Activated CD8-positive, alpha-beta memory T cell treated with anti-CD3 and anti-CD28 coated beads for 48 hours (primary cell): Measurements from ENCODE around the gene HIP1.
"Not testable (repeated sequence)": the region's sequence is repeated elsewhere in the genome, so short reads cannot be mapped to it uniquely, and the experiment has no call there.

Source experiments
- DNase-seq, 3 experiments: peaks; one replicate each; pipeline ENCODE4 v3.0.0-alpha.2; 2020; ENCODE audit warnings: low read depth in 2 of 3, low spot score in 2 of 3

Gene HIP1

DNA sequence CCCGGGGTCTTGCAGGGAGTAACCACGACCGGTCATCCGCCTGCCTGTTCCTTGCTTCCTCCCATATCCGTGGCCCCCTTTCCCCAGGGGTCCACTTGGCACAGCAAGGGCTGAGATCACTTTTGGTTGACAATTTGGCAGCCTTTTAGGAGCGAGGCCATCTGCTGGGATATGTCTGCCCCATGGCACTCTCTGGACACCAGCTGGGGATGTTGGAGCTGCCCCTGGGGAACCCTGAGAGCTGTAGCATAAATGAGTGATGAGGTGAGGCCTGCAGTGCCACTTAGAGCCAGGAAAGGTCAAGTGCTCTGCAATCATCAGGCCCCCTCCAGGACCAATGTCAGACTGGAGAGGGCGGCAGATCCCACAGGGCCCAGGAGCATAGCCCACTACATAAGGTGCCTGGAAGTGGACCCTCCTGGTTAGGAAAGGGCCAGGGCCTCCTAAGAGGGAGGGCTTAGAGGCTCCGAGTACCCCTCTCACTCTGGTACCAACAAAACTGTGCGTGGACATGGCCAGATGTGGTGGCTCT is 92.1 kb downstream of the HIP1 start:
- DNase-seq = no peak

DNA sequence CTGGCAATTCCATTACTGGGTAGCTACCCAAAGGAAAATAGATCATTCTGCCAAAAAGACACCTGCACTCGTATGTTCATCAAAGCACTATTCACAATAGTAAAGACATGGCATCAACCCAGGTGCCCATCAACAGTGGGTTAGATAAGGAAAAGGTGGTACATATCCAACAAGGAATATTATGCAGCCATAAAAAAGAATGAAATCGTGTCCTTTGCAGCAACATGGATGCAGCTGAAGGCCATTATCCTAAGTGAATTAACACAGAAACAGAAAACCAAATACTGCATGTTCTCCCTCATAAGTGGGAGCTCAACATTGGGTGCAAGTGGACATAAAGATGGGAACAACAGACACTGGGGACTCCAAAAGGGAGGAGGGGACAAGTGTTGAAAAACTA is 93.2 kb downstream of the HIP1 start:
- DNase-seq = no peak

DNA sequence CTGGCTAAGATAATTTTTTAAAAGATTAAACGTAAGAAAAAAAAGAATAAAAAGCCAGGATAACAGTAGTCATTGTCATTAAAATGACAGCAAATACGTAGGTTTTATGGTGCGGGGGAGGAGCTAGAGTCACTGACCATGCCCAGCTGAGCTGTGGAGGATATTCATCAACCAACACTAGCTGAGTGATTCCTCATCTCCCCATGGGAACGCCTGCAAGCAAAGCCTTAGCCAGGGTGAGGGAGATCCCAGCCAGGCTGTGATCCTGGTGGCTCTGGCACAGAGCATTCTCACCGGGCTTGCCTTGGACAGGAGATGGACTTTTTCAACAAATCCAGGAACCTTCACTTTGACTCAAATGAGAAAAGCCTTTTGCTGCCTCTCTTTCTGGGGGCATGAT is 94.2 kb downstream of the HIP1 start:
- DNase-seq = no peak

DNA sequence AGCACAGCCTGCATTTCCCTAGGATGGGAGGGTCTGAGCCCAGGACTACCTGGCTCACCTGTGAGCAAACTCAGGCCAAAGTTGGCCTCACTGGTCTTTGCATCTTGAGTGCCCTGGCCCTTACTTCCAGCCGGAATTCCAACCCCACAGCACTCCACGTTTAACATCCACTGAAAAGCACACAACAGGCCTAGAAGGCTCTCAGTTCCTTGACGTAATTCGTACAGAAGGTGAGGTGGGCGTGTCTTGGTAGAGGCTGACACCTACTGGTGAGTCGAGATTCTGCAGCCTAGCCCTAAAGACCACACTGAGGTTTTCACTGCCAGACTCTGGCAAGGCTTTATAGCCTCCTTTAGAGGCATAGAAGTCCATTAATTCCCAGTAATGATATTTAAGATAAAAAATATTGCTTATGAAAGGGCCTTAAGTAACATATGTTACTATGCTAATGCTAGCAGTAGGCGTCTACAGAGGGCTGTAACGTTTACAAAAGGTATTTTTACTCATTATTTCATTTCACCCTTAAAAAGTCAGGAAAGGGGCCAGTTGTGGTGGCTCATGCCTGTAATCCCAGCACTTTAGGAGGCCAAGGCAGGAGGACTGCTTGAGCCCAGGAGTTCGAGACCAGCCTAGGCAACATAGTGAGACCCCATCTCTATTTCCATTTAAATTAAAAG is 95.8 kb downstream of the HIP1 start:
- DNase-seq = peak; percentile 22 to 36 (median 23)

DNA sequence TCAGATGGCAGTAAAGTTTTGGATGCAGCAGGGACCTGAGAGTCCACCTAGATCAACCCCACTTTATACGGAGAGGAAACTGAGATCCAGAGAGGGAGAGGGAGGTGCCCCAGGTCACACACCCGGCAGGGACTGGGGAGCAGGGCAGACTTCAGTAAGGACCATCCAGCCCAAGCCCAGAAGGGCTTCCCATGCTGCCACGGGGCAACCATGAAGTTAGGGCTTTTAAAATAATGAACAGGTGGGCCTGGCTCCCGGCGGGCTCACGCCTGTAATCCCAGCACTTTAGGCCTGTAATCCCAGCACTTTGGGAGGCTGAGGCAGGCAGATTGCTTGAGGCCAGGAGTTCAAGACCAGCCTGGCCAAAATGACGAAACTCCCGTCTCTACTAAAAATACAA is 98.5 kb downstream of the HIP1 start:
- DNase-seq = no peak

DNA sequence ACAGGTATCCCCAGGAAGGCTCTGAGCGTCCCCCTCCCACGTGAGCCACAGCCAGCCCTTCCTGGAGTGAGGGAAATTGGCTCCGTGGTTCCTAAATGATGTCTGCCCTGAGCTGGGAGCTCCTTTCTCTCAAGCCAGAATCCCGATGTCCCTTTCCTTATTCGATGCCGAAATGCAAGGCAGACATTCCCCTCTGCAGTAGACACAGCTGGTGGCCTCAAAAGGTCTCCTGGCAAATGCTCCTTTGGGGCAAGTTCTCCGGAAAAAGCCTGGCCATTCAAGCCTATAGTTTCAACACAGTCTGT is 98.9 kb downstream of the HIP1 start:
- no peak for DNase-seq

DNA sequence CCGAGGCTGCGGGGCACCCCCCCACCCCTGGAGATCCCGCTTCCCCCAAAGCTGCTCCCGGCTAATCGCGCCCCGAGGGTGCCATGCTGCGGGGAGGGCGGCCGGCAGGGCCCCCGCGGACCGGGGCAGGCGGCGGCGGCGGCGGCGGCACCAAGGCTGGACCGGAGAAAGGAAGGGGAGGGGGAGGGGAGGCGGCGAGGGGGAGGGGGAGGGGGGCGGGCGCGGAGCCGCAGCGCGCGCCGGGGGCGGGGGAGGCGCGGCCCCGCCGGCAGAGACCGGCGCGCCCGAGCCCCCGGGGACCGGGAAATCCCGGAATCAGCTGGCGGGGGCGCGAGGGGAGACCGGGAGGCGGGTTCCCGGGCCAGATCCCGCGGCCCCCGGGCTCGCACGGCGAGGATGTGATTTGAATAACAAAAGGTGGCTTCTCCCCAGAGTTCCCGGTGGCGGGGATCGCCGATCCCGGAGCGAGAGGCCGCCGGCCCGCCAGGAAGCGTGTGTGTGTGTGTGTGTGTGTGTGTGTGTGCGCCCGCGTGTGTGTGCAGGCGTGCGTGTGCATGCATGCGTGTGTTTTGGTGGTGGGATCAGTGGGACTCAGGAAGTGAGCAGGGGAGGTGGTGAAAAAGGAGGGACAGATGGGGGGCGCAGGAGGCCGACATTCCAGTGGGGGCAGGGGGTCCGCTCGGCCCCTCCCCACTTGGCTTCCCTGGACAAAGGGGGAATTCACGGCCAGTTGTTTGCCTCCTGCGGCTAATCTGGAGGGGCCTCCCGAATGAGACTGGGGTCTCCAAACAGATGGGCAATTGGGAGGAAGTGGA is 99.5 kb downstream of the HIP1 start:
- DNase-seq = peak in 1 of 3 experiments; percentile 17

DNA sequence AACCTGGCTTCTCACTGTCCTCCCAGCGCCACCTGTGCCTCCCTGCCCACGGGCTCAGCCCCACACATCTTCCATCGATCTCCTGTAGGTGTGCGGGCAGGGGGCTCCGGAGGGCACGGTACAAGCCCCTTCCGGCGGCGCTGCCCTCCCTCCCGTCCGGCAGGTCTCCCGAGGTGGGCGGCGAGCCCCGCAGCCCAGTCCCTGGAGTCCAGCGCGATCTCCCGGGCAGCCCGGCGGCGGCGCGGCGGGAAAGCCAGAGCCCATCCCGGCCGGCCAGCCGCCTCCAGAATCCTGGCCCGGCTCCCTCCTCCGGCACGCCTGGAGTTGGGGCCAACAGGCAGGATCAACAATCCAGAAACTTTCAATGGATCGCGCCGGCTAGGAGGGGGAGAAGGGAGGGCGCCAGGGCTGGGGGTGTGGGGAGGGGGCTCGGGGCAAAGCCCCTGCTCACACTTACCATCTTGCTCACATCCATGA is 100.1 kb downstream of the HIP1 start:
- DNase-seq = no peak

DNA sequence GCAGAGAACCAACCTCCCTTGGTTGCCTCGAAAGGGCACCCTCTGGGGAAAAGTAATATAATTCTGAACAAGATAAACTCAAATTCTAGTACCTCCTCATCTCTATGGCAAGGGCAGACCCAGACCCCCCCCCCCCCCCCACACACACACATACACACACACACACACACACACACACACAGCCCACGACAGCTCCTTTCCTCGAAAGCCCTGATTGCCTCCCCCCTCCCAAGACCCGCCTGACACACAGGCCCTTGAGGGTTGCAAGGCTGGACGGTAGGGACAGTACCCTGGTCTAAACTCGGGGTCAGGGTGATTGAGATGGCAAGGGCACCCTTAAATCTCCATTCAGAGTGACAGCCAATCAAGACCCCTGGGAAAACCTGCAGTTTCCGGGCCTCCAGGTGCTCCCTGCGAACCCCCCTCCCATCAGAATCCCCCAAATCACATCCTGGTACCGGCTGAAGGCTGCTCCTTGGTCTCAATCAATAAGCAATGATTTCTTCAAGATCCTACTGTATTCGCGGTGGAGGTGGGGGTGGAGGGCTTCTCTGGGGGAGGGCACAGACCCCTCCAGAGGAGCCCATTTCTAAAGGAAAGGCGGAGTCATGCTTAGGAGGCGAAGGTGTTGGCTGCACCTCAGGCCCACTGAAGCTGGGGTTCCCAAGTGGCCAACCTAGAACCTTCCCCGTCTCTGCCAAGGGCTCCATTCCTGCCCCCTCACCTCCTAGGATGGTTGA is 100.7 kb downstream of the HIP1 start:
- DNase-seq = no peak

DNA sequence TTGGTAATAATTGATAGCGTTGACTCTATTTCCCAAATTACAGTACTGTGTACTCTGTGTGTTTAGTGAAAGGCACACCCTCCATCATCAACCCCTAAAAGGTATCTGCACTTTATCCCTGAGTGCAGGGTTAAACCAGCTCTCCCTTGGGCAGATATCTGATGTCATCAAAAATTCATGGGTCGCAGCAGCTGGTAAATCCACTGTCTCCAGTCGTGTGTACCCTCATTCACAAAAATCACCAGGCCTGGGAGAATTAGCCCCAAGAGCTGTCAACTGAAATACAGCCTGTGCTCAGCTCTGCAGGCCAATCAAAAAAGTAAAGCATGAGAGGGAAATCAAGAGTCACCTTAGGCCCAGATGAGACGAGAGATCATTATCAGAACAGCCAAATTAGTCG is 103.7 kb downstream of the HIP1 start:
- DNase-seq = no peak

DNA sequence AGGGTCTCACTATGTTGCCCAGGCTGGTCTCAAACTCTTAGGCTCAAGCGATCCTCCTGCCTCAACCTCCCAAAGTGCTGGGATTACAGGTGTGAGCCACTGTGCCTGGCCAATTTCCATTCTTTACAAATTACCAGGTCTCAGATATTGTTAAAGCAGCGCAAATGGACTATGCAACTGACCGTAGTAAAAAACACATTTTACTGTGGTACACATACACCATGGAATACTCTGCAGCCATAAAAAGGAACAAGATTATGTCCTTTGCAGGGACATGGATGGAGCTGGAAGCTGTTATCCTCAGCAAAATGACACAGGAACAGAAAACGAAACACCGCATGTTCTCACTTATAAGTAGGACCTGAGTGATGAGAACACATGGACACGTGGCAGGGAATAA is 106.2 kb downstream of the HIP1 start:
- DNase-seq = not testable (repeated sequence)

DNA sequence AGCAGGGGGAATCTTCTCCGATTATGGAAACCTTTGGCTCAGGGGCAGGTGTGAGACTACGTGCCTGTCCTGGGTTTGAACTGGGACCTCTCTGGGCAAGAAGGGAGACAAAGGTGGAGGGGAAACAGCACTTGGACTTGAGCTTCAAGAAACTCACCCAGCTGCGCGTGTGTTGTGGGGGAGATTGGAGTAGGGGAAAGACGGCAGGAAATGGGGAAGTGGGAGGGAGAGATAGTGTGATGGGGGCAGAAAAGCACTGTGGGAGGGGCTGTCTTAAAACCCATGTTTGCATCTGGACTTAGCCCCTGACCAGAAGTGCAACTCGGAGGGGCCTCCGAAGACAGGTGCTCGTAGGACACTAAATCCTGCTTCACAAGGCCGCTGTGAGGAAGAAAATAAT is 107.0 kb downstream of the HIP1 start:
- no peak for DNase-seq

DNA sequence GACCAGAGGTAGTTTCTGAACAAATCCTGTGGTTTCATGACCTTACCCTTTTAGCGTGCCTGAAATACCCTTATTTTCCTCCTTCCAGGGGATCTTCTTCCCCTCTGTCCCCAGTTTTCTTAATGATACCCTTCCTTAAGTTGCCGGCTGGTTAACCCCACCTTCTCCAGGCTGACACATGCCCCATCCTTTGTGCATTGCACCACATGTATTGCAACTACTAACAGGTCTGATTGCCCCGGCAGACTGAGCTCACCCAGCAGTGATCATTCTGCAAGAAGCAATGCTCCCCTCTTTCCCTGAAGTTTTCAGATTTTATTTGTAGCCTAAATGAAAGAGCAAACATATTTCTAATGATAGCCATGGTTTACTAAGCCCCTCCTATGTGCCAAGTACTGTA is 108.2 kb downstream of the HIP1 start:
- no peak for DNase-seq

DNA sequence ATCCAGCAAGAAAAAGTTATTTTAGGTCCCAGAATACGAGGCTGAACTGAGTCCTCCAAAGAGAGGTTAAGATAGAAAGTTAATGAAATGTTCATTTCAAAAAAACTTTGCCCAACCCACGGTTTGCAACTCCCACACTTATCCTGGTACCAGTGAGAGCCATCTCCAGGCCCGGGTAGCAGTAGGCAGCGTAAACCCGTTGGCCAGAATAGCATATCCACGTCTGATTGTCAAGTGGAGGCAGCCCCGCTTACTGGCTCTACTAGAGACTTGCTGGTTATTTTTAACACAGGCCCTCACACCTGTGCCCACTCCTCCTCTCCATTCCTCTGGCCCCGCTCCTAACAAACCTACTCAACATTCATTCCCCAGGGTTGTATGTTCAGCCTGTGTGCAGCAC is 109.7 kb downstream of the HIP1 start:
- DNase-seq = no peak

DNA sequence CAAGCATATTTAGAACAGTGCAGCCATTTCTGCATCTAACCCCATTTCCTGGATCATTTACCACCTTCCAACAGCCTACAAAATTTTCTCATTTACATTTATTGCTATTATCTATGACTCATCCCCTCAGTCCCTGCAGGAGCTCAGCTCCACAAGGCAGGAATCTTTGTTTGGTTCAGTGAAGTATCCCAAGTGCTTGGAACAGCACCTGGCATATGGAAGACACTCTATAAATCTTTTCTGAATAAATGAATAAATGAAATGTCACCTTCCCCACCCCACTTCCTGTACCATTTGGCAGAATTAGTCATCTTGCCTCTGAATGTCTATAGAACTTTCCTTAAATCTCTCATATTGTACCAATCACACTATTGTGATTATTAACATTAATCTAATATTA is 110.7 kb downstream of the HIP1 start:
- DNase-seq = no peak

DNA sequence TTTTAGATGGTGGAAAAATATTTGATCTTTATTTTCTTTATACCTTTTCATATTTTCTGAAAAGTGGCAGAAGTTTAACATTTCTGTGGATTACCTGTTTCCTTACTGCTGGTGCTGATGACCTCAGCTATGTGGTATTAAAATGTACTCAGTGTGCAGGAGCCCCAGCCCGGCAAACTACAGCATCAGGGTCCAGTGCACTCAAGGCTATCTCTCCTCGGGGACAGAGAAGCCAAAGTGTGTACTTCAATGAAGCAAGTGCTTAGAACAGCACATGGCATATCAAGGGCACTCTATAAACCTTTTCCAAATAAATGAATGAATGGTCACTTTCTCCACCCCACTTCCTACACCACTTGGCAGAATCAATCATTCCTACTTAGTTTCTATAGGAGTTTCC is 111.8 kb downstream of the HIP1 start:
- DNase-seq = no peak

DNA sequence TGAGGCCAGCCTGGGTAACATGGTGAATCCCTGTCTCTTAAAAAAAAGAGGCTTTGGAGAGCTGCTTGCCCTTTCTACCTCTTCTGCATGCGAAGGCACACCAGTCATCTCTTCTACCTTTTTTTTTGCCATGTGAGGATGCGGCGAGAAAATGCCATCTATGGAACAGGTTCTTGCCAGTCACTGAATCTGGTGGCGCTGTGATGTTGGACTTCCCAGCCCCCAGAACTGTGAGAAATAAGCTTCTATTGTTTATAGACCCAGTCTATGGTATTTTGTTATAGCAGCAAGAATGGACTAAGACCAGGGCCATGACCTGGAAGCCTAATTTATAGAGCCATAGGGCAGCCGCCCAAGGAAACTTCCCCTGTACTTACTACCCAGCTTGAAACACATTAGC is 112.9 kb downstream of the HIP1 start:
- DNase-seq = no peak

DNA sequence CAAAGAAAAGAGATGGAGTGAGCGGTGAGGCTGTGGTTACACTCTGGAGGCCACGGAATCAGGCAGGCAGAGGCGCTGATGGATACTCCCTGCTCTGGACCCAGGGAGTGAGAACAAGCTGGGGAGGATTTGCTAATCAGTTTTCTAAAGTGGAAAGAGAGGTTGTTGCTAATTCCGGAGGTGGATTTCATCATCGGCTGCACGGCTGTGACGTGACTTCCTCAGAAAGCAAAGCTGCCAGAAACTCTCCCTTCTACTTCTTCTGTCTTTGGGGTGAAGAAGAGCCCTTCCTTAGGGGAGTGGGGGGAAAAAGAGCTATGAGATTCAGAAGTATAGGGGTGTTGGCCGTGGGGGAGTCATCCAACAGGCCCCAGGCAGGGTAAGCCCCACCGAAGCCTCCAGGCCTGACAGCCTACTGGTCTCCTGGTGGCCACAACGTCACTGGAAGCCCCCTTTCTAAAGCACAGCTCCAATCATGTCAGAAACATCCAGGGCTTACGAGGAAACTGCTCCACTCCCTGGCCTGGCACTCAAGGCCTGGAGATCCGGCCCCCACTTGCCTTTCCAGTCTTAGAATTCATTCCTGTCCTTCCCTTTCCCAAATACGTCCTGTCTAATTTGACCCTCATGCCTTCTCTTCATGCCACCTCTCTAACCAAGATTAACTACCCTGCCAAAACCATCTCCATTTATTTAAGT is 114.5 kb downstream of the HIP1 start:
- no peak for DNase-seq

DNA sequence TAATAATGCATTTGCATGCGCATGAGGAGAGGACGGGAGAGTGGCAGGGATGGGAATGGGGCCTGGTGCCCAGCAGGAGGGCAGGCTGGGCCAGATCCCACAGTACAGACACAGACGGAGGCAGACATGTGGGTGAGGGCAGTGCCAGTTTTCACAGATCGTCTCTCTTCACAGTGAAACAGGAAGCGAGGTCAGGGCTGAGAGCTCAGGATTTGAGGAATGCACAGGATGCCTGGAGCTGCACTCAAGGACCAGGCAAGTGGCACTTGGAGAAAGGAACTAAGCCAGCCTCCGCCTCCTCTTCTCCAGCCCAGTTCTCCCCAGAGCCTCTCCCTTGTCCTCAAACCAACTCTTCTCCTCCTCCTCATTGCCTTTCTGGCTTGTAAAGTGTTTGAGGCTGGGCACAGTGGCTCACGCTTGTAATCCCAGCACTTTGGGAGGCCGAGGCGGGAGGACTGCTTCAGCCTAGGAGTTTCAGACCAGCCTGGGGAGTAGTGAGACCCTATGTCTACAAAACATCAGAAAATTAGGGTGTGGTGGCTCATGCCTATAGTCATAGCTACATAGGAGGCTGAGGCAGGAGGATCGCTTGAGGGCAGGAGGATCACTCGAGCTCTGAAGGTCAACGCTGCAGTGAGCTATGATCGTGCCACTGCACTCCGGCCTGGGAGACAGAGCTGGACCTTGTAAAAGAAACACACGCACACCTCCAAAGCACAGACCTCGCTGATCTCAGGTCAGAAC is 115.2 kb downstream of the HIP1 start:
- DNase-seq = no peak

DNA sequence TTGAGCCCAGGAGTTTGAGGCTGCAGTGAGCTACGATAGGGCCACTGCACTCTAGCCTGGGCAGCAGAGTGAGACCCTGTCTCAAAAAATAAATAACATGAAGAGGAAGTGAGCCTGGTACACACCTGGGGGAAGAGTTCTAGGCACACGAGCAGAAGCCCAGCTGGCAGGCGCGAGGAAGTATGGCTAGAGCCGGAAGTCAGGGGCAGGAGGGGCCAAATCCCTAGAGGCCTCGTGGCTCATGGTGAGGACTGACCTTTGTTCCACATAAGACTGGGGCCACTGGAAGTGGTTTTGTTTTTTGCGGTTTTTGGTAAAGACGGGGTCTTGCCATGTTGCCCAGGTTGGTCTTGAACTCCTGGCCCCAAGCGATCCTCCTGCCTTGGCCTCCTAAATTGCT is 117.6 kb downstream of the HIP1 start:
- no peak for DNase-seq

DNA sequence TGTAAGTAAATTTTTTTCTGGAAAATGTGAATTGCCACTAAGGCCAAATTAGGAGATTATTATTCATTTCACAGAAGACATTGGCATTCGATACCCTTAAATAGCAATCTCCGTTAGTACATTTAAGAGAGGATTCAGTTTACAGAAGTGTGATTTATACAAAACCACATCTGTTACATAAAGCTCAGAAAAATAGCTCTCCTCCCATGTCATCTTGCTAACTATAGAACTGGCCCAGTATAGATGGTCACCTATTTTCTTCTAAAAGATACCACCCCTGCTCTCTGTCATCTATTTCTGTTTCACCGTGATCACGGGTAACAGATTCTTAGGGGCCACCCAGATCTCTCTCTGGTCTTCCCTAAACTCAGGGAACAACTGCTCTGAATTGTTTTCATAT is 119.1 kb downstream of the HIP1 start:
- no peak for DNase-seq
